Kidney (tissue), 14 donors: Measurements from ENCODE around the gene LITAF. TPM values are rescaled to one million over a fixed set of nuclear protein-coding genes. Genes with fewer than 3 reads are reported as not detected.

Source experiments
- DNase-seq, 5 donors: peaks; one replicate each; pipeline ENCODE4 v3.0.0-alpha.2; 2013 to 2020
- FAIRE-seq: peaks from 2 replicates; lab custom pipeline; 2012; peaks lifted over from hg19 to GRCh38; lab: Jason Lieb, UNC
- H3K27ac ChIP-seq, 2 donors: one replicate each; pipeline ENCODE4 v1.7.0; 2013; ENCODE audit warnings: low read depth in 2 of 2, low read length in 2 of 2, inconsistent platforms in 1 of 2
- H3K27me3 ChIP-seq: one replicate; pipeline ENCODE4 v1.7.1; 2013; ENCODE audit warnings: low read length, inconsistent platforms; ENCODE audit not compliant: control insufficient read depth, insufficient read depth
- H3K36me3 ChIP-seq, 3 donors: one replicate each; pipeline versions ENCODE4 v1.7.0 to v1.7.1; 2013; ENCODE audit warnings: low read length in 3 of 3, control low read depth in 1 of 3, inconsistent platforms in 1 of 3; ENCODE audit not compliant: insufficient read depth in 3 of 3, control insufficient read depth in 2 of 3
- H3K4me1 ChIP-seq, 3 donors: one replicate each; pipeline versions ENCODE4 v1.7.0 to v1.7.1; 2013; ENCODE audit warnings: low read length in 3 of 3, inconsistent platforms in 1 of 3, low read depth in 1 of 3; ENCODE audit not compliant: control insufficient read depth in 2 of 3, insufficient read depth in 2 of 3
- H3K4me3 ChIP-seq, 3 donors: one replicate each; pipeline versions ENCODE4 v1.7.0 to v1.8.1; 2013; ENCODE audit warnings: low read length in 3 of 3, control low read depth in 1 of 3, inconsistent platforms in 1 of 3
- H3K9ac ChIP-seq, 3 donors: one replicate each; pipeline versions ENCODE4 v1.7.0 to v1.7.1; 2013; ENCODE audit warnings: low read length in 3 of 3, control low read depth in 1 of 3, inconsistent platforms in 1 of 3
- H3K9me3 ChIP-seq, 3 donors: one replicate each; pipeline versions ENCODE4 v1.7.0 to v1.7.1; 2013; ENCODE audit warnings: low read length in 3 of 3, control low read depth in 1 of 3, inconsistent platforms in 1 of 3; ENCODE audit not compliant: control insufficient read depth in 2 of 3, insufficient read depth in 1 of 3
- CTCF ChIP-seq: IDR thresholded peaks from 3 replicates; pipeline ENCODE4 v1.5.1; 2012; ENCODE audit warnings: mild to moderate bottlenecking, moderate library complexity, borderline replicate concordance; ENCODE audit not compliant: insufficient read depth; ENCODE audit errors: extremely low read depth
- intact Hi-C: fragments of 100-400 bp; cut with DNase I; formaldehyde crosslinking; loops from one replicate; pipeline ENCODE4 v1.11.1; 2022
- polyA plus RNA-seq: library from polyadenylated mRNA; stranded (reverse); fragments of 350-450 nt; fragmentation: Illumina TruSeq; extraction: RNeasy Lipid Tissue Mini Kit (QIAGEN cat#74804); gene quantifications from one replicate; pipeline ENCODE4 v1.2.3, GENCODE V29; 2014; ENCODE audit warnings: low read depth, low replicate concordance; ENCODE audit not compliant: insufficient read depth
- total RNA-seq: library from RNA; stranded (reverse); fragmentation: NEBNext Ultra II Directional; extraction: Animal tissue kit (Norgen Biotek cat#: 25700); gene quantifications from one replicate; pipeline ENCODE4 v1.2.1, GENCODE V29; 2021
- donor health status: control.
- donor health status: control.
- donor health status: control.
- donor health status: control.
- donor health status: control.
- donor health status: DM: yes; HTN: yes; CAD: no.
- donor health status: Normal renal cell carcinoma (clear cell type).

Gene LITAF
- total and polyA plus RNA-seq, 2 donors from 2014 or later: 121 to 171 TPM

- no peak for FAIRE-seq
- no peaks in the 10 kb centered on the region for H3K4me1 ChIP-seq
- no peak overlapping the region for H3K9ac ChIP-seq
- no peak for TF ChIP-seq CTCF
- no peaks in the 10 kb centered on the region for H3K9me3 ChIP-seq
- no peak overlapping the region for H3K4me3 ChIP-seq
- peaks cover 4 to 19% (median 7%) of the 10 kb centered on the region in 3 donors for H3K36me3 ChIP-seq
- intact Hi-C loops: no loop called here
- peak in 1 of 5 donors; percentile 37 for DNase-seq
- no peaks in the 10 kb centered on the region for H3K27me3 ChIP-seq
- H3K27ac ChIP-seq: no peak overlapping the region
Measured at GRCh38 chr16:11543661-11544393, 42.9 kb downstream of the LITAF start.

- no peaks in the 10 kb centered on the region for H3K9me3 ChIP-seq
- peaks cover 0 to 8% (median 4%) of the 10 kb centered on the region in 3 donors for H3K36me3 ChIP-seq
- DNase-seq: no peak
- H3K27ac ChIP-seq: no peak overlapping the region
- H3K27me3 ChIP-seq: no peaks in the 10 kb centered on the region
- intact Hi-C loops: no loop called here
- H3K9ac ChIP-seq: no peak overlapping the region
- H3K4me1 ChIP-seq: no peaks in the 10 kb centered on the region
- FAIRE-seq: no peak
- H3K4me3 ChIP-seq: no peak overlapping the region
- no peak for TF ChIP-seq CTCF
Measured at GRCh38 chr16:11542069-11542744, 44.5 kb downstream of the LITAF start.

GRCh38 chr16:11539641-11540050 is 47.1 kb downstream of the LITAF start:
- H3K9me3 ChIP-seq: no peaks in the 10 kb centered on the region
- H3K4me1 ChIP-seq: no peaks in the 10 kb centered on the region
- FAIRE-seq (no peak), DNase-seq (no peak)
- intact Hi-C loops: loop anchor here (10.0 kb wide), 1 partner anchor 105 kb away; no protein-coding TSS in a partner anchor
- no peak overlapping the region for H3K9ac ChIP-seq
- no peak overlapping the region for H3K27ac ChIP-seq
- TF ChIP-seq CTCF: no peak
- H3K36me3 ChIP-seq: no peaks in the 10 kb centered on the region
- no peak overlapping the region for H3K4me3 ChIP-seq
- no peaks in the 10 kb centered on the region for H3K27me3 ChIP-seq
